GM12865 (cell line): ENCODE results near the gene PTPN23.
A peak's percentile ranks its signal among the peaks of the same experiment; 100 is the strongest.

Experiments used
- DNase-seq: peaks from one replicate; pipeline ENCODE4 v3.0.0; 2010; ENCODE audit warnings: low read depth
- H3K4me3 ChIP-seq: 2 replicates; pipeline ENCODE4 v1.5.1; 2011; ENCODE audit warnings: mild to moderate bottlenecking, low read depth, low read length, control low read depth
- TF ChIP-seq, protein P1 (sequence below): IDR thresholded peaks from 2 replicates; pipeline ENCODE4 v1.5.1; 2011; ENCODE audit warnings: low read length, control low read depth, low read depth, inconsistent platforms; ENCODE audit not compliant: insufficient read depth; ENCODE audit errors: missing control alignments

Gene PTPN23, protein sequence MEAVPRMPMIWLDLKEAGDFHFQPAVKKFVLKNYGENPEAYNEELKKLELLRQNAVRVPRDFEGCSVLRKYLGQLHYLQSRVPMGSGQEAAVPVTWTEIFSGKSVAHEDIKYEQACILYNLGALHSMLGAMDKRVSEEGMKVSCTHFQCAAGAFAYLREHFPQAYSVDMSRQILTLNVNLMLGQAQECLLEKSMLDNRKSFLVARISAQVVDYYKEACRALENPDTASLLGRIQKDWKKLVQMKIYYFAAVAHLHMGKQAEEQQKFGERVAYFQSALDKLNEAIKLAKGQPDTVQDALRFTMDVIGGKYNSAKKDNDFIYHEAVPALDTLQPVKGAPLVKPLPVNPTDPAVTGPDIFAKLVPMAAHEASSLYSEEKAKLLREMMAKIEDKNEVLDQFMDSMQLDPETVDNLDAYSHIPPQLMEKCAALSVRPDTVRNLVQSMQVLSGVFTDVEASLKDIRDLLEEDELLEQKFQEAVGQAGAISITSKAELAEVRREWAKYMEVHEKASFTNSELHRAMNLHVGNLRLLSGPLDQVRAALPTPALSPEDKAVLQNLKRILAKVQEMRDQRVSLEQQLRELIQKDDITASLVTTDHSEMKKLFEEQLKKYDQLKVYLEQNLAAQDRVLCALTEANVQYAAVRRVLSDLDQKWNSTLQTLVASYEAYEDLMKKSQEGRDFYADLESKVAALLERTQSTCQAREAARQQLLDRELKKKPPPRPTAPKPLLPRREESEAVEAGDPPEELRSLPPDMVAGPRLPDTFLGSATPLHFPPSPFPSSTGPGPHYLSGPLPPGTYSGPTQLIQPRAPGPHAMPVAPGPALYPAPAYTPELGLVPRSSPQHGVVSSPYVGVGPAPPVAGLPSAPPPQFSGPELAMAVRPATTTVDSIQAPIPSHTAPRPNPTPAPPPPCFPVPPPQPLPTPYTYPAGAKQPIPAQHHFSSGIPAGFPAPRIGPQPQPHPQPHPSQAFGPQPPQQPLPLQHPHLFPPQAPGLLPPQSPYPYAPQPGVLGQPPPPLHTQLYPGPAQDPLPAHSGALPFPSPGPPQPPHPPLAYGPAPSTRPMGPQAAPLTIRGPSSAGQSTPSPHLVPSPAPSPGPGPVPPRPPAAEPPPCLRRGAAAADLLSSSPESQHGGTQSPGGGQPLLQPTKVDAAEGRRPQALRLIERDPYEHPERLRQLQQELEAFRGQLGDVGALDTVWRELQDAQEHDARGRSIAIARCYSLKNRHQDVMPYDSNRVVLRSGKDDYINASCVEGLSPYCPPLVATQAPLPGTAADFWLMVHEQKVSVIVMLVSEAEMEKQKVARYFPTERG (N-terminal part only)

DNA sequence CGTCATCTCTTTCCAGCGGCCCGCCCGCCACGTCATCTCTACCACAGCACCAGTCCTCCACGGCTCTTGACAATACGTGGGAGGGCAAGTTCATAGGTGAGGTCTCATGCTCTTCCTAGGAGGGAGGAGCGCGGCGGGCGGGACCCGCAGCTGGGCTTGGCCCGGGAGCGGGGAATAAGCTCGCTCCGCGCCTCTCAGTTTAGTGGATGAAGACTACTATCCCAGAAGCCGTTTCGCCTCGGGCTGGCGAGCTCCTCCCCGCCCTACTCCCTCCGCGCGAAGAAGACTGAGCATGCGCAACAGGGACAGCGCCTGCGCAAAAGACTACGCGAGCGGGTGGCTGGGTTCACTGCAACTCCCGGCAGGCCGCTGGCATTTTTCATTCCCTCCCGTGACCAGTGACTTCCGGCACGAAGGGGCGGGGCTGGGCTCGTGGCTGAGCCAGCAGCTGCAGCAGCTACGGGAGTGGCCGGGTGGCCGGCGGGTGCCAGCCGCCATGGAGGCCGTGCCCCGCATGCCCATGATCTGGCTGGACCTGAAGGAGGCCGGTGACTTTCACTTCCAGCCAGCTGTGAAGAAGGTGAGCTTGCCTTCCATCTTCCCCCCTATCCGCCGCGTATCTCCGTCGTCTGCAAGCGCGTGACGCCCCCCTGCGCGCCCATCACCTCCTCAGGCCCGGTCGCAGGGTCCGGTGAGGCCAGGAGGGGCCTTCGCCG, at the start of gene PTPN23:
Gene PTPN23, plus strand, starts transcription at position 421 of the 716 bp plus-strand sequence. Its CDS starts 76 bp downstream, at position 497.
- DNase-seq: peak; percentile 99
- peak within 1 kb of the TSS; percentile 71 for H3K4me3 ChIP-seq
- TF ChIP-seq, protein P1, sequence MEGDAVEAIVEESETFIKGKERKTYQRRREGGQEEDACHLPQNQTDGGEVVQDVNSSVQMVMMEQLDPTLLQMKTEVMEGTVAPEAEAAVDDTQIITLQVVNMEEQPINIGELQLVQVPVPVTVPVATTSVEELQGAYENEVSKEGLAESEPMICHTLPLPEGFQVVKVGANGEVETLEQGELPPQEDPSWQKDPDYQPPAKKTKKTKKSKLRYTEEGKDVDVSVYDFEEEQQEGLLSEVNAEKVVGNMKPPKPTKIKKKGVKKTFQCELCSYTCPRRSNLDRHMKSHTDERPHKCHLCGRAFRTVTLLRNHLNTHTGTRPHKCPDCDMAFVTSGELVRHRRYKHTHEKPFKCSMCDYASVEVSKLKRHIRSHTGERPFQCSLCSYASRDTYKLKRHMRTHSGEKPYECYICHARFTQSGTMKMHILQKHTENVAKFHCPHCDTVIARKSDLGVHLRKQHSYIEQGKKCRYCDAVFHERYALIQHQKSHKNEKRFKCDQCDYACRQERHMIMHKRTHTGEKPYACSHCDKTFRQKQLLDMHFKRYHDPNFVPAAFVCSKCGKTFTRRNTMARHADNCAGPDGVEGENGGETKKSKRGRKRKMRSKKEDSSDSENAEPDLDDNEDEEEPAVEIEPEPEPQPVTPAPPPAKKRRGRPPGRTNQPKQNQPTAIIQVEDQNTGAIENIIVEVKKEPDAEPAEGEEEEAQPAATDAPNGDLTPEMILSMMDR: no peak

DNA sequence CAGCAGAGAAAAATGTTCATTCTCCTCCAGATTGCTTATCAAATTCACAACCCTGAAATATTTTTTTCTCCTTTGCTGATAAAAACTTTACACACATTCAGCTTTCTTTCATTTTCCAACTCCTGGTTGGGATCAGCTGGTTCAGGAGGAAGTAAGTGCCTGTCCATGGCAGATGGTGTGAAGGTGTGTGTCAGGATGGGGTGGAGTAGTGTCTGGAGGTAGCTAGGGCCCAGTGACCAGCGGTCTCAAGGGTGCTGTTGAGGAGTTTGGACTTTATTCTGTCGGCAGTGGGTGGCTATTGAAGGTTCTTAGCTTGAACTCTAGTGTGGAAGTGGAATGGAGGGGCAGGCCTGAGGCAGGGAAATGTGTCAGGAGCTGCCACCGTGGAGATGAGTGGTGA, 46.9 kb upstream of the PTPN23 start:
- TF ChIP-seq, protein P1: no peak
- no peak for DNase-seq

DNA sequence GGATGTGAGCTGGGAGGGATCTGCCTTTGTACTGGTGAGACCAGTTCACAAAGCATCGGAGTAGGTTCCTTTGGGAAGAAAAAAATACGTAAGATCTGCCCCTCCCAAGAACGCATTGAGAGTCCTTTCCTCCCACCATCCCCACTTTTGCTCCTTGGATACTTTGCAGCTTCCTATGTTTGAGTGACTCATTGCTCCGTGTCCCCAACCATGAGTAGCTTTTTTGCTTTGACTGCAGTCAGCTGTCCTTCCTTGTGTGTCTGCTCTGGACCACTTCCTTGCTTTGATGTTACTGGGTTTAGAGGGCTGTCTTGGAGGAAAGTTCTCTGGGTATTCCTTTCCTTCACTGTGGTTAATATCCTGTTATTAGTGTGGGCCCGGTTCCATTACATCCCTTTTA, 43.2 kb upstream of the PTPN23 start:
- TF ChIP-seq, protein P1: no peak
- no peak for DNase-seq
- H3K4me3 ChIP-seq: no peak overlapping the region

More for the DNA sequence above, 46.9 kb upstream of the PTPN23 start:
- no peak overlapping the region for H3K4me3 ChIP-seq

DNA sequence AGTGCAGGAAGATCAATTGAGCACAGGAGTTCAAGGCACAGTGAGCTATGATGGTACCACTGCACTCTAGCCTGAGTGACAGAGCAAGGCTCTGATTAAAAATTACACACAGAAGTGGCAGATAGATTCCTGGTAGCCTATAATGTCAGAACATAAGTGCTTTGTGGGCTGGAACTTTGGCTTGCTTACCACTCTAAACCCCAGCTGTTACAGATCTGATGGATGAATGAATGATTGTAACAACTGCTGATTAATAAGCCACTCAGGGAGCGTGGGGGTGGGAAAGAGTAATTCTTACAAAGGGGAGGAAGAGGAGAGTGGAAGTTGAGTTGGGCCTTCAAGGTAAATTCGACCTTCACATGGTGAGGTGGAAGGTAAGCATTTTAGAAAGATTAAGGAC, 40.9 kb upstream of the PTPN23 start:
- TF ChIP-seq, protein P1: no peak
- no peak overlapping the region for H3K4me3 ChIP-seq
- DNase-seq: no peak

DNA sequence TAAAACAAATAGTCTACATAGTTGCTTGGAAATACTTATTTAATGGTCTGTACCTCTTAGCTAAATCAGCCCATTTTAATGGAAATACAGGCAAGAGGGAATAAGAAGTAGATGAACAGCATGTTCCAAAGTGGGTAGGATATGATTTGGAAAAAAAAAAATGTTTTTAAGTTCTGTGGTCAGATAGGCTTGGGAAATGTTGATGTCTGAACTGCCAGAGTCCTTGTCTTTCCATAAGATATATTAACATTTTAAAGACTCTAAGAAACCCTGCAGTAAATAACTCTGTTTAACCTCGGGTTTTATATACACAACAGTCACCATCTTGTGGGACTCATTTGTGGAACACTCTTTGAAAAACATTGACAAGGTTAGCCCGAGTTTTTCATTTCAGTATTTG, 40.0 kb upstream of the PTPN23 start:
- TF ChIP-seq, protein P1: no peak
- no peak overlapping the region for H3K4me3 ChIP-seq
- DNase-seq: no peak

DNA sequence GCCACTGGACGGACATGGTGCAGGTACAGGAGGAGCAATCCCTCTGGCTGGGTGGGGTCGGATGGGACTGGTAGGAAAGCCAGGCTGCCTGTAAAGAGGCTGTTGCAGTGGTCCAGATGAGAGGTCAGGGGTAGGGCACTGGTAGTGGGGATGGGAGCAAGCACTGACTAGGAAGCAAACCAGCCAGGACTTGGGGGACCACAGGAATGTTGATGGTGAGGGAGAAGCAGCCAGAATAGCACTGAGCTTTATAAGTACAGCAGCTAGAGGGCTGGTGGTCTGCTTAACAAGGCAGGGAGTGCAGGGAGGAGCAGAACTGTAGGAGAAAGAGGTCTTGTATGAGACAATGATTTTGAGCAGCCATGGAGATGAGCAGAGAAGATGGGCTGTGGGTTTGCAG, 38.7 kb upstream of the PTPN23 start:
- DNase-seq: no peak
- no peak overlapping the region for H3K4me3 ChIP-seq
- TF ChIP-seq, protein P1: no peak
